GM21529 (cell line): ENCODE results near the gene GKN2.
"Not testable (repeated sequence)": the region's sequence is repeated elsewhere in the genome, so short reads cannot be mapped to it uniquely, and the experiment has no call there.

Experiments used
- ATAC-seq: cut with Tn5 transposase; IDR thresholded peaks from one replicate; pipeline ENCODE4 v1.9.1; 2021; ENCODE audit not compliant: unreplicated experiment

Gene GKN2

DNA sequence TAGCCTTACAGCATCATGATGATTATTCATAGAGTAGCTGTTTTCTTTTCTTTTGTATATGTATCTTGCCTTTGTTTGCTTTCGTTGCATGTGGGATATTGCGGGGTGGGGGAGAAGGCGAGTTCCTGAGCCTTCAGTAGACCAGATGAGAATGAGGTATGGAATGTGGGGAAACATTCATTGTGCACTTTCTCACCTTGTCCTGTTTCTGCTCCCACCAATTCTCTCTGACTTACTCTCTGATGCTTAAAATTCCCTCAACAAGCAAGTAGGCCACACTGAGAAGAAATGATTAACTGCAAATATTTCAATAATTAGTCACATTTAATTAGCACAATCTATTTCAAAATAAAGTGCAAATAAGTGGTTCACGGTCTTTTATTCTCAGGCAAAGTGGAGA is 31.0 kb downstream of the GKN2 start:
- ATAC-seq: no peak

DNA sequence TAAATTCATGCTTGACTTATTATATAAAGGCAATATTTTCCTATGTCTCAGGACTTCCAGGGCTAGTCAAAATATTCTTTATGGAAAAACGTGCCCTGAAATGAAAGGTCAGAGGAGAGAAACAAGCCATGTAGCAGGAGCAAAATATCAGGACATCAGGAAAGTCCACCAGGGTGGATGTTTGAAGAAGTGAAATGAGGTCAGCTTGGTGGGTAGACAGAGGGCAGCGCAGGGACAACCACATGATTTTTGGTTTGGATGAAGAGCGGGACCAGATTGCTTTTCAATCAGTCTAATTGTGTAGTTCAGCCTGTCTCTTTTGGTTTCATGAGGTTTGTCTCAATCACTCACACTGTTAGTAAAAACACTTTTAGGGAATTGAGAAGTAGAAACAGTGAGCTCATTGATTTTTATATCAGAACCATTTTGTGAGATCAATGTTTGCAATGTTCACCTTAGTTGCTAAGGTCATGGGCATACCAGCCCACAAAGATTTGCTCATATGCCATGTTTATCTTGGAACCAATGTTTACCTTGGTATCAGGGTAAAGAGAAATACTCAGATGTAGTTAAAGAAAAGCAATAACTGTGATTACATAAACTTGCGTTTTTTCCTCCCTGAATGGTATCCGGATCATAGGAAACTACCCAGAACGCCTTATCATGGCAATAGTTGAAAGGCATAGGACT is 32.1 kb downstream of the GKN2 start:
- no peak for ATAC-seq

DNA sequence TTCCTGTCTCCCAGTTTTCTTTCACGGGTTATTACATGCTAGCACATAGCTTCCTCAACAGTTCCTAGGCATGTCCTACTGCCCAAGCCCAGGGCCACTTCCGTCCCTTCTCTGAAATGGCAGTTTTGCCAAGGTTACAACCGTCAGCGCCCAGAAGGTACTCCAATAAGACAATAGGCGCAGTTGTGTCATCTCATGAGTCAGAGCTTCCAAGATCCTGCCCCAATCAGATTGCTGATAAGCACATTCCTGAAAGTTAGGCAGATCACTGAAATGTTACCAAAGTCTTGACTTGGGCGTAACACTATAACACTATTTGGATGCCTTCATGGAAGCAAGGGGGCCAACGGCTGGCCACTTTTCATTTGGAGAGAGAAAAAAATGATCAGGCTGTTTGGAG is 34.2 kb downstream of the GKN2 start:
- ATAC-seq: no peak

DNA sequence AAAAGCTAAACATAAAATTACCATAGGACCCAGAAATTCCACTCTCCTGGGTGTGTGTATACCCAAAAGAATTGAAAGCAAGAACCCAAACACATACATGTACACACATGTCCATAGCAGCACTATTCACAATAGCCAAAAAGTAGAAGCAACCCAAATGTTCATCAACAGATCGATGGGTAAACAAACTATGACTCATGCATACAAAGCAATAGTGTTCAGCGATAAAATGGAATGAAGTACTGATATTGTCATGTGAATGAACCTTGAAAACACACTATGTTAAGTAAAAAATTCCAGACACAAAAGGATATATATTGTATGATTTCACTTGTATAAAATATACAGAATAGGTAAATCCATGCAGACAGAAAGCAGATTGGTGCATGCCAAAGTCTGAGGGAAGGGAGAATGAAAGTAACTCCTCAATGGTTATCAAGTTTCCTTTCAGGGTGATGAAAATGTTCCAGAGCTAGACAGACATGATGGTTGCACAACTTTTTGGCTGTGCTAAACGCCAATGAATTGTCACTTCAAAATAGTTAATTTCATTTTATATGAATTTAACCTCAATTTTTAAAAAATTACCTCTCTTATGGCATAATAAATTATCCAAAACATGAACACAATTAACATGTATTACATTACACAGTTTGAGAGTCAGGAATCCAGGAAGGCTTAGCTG is 35.5 kb downstream of the GKN2 start:
- ATAC-seq: no peak

DNA sequence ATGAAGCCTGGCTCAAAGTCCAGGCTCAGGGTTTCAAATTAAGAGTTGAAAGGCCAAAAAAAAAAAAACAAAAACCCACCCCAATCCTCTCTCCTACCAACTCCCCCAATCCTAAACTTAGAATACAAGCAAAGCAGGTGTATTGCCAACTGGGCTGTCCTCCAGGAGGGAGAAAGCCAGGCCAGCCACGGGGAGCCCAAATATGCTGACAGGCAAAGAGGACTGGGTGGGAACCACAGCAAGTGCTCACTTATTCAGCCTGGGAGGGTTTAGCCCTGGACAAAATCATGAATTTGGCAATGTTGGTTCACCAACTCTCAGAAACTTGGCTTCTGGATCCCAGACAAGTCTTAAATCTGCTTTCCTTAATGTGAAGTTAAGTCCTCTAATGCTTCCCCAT is 36.5 kb downstream of the GKN2 start:
- no peak for ATAC-seq

DNA sequence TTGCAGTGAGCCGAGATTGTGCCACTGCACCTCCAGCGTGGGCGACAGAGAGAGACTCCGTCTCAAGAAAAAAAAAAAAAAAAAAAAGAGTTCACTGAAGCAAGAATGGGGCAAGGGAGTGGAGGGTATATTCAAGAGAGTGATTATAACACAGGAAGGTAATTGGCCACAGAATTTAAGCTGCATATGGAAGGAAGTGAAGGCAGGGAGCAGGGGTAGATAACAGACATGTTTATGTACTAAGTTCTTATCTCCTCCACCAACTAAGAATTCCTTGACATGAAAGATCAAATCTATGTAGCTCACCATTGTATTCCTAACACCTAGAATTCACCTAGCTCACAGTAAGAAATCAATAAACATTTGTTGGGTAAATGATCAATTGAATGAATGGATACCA is 37.3 kb downstream of the GKN2 start:
- ATAC-seq: no peak

DNA sequence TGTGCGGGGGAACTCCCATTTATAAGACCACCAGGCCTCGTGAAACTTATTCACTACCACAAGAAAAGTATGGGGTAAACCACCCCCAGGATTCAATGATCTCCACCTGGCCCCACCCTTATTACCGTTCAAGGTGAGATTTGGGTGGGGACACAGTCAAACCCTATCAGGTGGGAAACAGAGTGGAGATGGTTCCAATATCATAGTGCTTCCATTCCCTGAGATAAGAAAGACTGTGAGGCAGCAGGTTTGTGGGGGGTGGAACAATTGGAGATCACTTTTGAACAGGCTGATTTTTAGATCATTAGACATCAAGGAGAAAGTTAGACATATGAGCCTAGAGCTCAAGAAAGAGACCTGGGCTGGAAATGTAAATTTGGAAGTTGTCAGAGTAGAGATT is 39.3 kb downstream of the GKN2 start:
- no peak for ATAC-seq

DNA sequence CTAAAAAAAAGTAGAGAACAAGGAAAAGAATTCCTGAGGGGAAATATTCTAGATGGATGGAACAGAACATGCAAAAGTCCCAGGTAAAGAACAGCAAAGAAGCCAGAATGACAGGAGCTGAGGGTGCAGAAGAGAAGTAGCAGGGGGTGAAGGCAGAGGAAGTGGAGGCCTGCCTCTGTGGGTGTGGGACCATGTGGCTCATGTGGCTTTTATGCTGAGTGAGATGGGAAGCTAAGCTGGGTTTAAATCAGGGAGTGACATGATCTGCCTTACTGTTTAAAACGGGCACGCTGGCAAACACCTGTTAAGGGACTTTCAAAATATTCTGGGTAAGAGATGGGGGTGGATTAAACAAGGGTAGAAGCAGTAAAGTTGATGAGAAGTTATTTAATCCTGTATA is 40.0 kb downstream of the GKN2 start:
- no peak for ATAC-seq

DNA sequence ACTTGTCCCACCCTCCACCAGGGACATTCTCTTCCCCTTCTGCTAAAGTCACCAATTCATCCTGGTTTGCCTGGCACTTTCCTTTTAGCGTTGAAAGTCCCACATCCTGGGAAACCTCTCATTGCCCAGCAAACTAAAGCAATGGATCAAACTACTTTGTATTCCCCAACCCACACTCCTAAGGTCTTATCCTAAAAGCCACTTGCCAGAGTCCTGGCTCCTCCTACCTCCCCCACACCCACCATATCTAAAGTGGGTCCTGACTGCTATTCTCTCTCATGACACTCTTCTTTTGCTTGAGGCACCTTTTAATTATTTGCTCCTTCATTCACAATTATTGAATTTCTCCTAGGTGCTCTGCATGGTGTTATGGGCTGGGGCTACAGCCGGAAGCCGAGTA is 40.6 kb downstream of the GKN2 start:
- no peak for ATAC-seq

DNA sequence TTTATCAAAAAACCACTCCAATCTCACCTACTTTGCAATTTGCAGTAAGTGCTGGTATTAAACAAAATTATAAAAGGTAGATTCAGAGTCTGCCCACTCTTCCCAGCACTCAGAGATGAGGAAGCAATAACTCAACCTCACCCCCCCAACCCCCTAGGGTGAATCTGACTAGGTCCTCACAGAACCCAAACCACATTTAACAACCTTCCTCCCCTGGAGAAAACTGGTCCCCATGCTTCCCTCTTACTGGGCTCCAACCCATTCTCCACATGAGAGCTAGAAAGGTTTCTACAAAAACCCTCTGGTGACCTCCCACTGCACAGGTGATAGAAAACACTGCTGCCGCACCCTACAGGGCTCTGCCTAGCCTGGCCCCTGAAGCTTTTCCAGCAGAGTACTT is 41.0 kb downstream of the GKN2 start:
- no peak for ATAC-seq

DNA sequence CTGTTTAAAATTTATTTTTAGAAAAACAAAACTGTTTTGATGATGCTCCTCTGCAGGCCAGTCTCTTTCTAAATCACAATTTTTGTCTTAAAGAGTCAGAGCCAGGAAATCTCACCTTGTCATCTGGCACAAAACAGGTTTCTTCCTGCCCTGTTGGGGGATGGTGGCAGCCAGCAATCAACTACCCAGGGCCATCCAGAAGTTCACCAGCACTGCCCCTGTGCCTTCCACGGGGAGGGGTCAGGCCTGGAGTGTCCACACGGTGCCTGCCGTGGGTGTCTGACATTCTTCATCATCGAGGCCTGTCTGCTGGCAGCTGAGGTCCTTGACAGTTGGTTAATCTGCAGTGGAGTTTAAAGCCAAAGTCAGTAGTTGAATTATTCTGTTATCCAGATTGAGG is 41.4 kb downstream of the GKN2 start:
- ATAC-seq: no peak

DNA sequence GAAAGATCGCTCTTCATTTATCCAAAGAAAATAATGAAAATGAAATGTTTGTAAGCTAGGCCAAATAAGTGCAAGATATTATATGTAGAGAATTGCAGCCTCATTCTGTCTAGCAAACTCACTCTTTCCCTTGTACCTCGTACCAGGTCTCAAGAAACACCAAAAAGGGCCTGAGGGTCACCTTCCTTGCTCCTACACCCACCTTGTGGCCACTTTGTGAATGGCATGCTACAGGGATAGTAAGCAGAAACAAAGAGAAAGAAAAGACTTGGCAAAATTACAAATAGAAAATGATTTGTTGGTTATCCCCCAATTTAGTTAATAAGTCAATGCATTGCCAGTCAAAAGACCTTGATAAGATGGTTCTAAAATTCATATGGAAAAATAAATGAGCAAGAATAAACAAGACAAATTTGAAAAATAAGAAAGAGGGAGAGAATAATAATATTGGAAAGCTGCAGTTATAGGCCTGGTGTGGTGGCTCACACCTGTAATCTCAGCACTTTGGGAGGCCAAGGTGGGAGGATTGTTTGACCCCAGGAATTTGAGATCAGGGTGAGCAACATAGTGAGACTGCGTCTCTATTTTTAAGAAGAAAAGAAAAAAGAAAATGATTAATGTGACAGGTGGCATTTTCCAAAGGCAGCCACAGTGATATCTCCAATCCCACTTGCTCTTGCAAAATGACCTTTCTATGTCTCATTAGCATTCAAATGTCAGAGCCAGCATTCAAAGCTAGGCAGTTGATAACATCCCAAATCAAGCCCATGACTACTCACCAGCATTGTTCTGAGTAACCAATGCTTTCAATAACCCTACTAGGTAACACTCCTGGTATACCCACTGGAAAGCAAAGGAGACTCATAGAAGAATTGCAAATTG is 42.7 kb downstream of the GKN2 start:
- peak; percentile 50 for ATAC-seq

DNA sequence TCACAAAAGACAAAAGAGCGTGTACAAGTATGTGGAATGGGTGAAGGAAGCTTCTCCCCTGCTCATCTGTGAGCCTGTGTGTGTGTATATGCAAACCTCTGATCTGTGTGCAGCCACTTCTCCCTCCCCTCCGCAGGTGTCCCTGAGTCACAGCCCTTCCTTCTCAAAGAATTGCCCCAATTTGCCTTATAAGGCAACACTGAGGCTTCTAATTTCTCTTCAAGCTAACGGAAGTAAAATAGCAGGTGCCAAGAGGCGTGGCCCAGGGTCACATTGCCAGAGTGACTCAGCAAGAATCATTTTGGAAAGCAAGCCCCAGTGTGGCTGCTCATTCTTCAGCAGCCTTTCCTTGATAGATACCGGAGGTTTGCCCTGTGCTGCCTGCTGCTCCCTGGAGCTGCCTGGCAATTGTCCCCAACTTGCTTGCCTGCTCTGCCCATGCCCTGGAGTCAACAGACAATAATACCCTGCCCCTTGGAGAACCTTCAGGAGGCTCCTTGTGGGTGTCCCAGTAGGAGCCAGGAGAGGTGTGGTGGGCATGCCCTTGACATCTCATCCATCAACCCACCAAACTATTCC is 44.2 kb downstream of the GKN2 start:
- ATAC-seq: peak; percentile 96

DNA sequence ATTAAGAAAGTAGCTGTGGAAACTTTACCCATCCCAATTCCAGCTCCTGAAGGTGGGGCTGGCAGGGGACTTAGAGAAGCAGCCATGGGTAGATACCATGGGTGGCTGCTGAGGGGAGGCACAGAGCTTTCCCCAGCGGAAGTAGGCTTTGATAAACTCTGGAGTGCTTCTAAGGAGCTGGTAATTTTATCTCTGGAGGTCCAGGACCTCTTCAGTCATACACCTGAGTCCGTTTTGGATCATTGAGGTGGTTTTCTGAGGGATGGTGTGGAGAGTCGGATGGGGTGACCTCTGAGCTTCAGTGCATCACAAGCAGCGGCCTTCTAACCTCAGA is 44.8 kb downstream of the GKN2 start:
- peak; percentile 20 for ATAC-seq

DNA sequence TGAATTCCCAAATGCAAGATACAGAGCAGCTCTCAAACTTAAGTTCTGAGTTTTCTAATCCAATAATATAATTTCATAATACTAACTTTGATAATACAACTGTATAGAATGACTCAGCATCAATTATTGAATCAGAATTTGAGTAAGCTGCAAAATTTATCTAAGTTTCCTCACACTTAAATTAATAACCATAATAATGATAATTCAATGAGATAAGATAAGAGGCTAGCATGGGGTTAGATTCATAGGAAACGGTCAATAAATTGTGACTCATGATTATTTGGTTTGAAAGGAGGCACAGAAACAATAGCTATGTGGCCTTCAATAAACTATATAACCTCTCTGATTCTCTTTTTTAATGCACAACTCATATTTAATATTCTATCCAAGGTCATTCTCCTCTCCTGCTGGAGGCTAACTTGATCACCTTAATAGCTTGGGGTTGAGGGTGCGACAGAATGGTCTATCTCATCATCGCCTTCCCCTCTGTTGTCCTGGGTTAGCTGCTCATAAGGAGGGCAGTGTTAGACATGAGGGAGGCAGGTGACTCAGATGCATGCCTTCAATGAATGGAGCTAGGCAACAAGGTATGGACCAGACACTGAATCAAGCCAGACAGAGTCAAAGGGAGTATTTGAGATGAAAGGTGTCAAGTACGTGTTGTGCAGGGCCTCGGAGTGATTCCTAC is 45.3 kb downstream of the GKN2 start:
- no peak for ATAC-seq

DNA sequence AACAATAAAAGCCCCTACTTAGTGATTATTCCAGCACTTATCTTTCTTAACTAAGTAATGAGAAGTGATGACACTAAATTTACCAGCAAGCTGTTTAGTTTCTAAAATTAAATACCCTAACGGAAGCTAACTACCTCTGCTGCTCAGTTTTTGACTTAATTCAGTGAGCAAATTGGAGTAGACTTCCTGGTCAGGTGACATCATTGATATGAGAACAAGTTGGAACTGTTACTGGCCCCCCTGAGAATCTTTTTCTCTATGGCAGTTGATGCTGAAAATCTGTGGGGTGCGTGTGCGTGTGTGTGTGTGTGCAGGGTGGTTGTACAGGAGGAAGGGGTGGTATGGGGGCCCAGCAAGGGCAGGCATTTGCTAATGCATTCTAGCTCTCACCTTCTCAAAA is 46.0 kb downstream of the GKN2 start:
- ATAC-seq: no peak

DNA sequence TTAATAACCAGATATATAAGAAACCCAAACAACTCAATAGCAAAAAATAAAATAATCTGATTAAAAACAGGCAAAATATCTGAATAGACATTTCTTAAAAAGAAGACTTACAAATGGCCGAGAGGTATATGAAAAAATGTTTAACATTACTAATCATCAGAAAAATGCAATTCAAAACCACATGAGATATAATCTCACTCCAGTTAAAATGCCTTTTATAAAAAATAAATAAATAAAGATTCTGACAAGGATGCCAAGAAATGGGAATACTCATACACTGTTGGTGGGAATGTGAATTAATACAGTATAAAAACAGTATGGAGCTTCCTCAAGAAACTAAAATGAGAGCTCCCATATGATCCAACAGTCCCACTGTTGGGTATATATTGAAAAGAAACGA is 47.6 kb downstream of the GKN2 start:
- ATAC-seq: no peak

DNA sequence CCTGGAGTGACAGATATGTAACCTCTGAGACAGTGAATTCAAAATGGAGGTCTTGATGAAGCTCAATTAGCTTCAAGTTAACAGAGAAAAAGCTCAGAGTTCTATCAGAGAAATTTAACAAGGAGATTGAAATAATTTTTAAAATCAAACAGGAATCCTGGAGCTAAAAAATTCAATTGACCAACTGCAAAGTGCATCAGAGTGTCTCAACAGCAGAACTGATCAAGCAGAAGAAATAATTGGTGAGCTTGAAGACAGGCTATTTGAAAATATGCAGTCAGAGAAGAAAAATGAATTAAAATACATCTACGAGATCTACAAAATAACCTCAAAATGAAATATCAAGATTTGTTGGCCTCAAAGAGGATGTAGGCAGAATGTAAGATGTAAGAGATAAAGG is 51.1 kb downstream of the GKN2 start:
- no peak for ATAC-seq

DNA sequence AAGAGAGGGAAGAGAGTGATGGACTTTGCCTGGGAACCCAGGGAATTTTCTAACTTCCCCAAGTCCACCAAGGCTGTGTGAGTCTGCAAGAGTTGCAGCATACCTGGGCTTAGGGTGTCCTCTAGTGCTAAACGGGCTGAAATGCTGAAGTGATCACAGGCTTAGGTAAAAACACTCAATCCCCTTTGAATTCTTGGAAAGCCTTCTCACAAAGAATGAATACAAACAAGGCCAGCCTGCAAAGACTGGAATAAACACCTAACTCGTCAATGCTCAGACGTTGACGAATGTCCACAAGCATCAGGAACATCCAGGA is 51.5 kb downstream of the GKN2 start:
- ATAC-seq: no peak

DNA sequence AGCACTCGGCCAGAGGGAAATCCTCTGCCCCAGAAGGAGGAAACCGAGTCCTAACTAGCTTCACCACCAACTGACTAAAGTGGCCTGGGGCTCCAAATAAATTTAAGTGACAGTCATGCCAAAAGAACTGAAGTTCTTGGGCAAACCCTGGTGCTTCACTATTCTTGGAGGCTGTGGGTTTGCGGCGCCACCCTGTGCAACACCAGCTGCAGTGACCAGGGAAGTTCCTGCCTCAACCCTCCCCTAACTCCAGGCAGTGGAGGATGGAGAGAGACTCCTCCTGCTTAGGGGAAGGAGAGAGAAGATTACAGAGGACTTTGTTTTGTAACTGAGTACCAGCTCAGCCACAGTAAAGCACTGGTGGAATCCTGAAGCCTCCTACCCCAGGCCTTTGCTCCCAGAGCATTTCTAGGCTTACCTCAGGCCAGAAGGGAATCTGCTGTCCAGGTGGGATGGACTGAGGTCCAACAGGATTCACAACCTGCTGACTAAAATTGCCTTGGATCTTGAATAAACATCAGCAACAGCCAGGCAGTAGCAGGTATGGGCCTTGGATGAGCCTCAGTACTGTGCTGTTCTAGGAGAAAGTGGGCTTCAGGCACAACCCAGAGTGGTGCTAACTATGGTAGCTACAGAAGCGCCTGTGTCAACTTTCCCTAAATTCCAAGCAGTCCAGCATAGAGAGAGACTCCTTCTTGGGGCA is 52.0 kb downstream of the GKN2 start:
- ATAC-seq: no peak

DNA sequence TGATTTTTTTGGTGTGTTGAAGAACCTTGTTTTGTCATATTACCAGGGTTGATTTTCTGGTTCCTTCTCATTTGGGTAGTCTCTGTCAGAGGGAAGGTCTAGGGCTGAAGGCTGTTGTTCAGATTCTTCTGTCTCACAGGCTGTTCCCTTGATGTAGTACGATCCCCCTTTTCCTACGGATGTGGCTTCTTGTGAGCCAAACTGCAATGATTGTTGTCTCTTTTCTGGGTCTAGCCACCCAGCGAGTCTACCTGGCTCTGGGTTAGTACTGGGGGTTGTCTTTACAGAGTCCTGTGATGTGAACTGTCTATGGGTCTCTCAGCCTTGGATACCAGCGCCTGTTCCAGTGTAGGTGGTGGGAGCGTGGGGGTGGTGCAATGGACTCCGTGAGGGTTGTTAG is 56.7 kb downstream of the GKN2 start:
- not testable (repeated sequence) for ATAC-seq
